ENCODE results near the gene APC. TPM values are rescaled to one million over a fixed set of nuclear protein-coding genes. Genes with fewer than 3 reads are reported as not detected.

APC gene
- total and polyA plus RNA-seq, 2 donors from 2014 or later, result 2.7 to 44.9 TPM

DNA sequence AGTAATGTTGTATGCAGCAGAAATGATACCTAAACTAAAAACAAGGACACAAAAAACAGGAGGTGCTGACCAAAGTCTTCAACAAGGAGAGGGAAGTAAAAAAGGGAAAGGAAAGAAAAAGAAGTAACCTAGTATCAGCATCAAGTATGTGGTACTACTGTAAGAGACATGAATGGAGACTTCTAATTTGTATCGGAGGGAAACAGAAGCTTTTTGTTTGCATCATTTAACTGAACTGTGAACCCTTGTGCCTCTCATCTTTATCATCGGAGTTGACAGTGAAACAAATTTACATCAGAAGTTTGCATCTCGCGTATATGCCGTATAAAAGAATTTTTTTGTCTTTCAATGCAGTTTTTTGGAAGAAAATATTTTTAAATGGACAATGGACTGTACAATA lies 129.7 kb downstream of the APC start:
- no peak overlapping the region for H3K9ac ChIP-seq (ENCODE audit: low read length in 3 of 3)
- H3K4me3 ChIP-seq (ENCODE audit: low read length in 3 of 3), result no peak overlapping the region
- FAIRE-seq, result no peak
- intact Hi-C loops (cut with DNase I), result no loop called here
- peaks cover 6 to 29% (median 20%) of the 10 kb centered on the region in 3 donors for H3K36me3 ChIP-seq (ENCODE audit: control insufficient read depth in 2 of 3, insufficient read depth in 3 of 3, low read length in 3 of 3)
- DNase-seq, result no peak
- no peak overlapping the region for H3K27ac ChIP-seq (ENCODE audit: low read depth in 2 of 2, low read length in 2 of 2)
- peaks cover 0 to 1% (median 1%) of the 10 kb centered on the region in 3 donors for H3K4me1 ChIP-seq (ENCODE audit: control insufficient read depth in 2 of 3, insufficient read depth in 2 of 3, low read depth in 1 of 3, low read length in 3 of 3)
- TF ChIP-seq, protein P1, sequence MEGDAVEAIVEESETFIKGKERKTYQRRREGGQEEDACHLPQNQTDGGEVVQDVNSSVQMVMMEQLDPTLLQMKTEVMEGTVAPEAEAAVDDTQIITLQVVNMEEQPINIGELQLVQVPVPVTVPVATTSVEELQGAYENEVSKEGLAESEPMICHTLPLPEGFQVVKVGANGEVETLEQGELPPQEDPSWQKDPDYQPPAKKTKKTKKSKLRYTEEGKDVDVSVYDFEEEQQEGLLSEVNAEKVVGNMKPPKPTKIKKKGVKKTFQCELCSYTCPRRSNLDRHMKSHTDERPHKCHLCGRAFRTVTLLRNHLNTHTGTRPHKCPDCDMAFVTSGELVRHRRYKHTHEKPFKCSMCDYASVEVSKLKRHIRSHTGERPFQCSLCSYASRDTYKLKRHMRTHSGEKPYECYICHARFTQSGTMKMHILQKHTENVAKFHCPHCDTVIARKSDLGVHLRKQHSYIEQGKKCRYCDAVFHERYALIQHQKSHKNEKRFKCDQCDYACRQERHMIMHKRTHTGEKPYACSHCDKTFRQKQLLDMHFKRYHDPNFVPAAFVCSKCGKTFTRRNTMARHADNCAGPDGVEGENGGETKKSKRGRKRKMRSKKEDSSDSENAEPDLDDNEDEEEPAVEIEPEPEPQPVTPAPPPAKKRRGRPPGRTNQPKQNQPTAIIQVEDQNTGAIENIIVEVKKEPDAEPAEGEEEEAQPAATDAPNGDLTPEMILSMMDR (IDR thresholded peaks at IDR 0.05; ENCODE audit: borderline replicate concordance, extremely low read depth, insufficient read depth), result no peak
- H3K9me3 ChIP-seq (ENCODE audit: control insufficient read depth in 2 of 3, insufficient read depth in 1 of 3, low read length in 3 of 3), result no peaks in the 10 kb centered on the region
- no peaks in the 10 kb centered on the region for H3K27me3 ChIP-seq (ENCODE audit: control insufficient read depth, insufficient read depth, low read length)

DNA sequence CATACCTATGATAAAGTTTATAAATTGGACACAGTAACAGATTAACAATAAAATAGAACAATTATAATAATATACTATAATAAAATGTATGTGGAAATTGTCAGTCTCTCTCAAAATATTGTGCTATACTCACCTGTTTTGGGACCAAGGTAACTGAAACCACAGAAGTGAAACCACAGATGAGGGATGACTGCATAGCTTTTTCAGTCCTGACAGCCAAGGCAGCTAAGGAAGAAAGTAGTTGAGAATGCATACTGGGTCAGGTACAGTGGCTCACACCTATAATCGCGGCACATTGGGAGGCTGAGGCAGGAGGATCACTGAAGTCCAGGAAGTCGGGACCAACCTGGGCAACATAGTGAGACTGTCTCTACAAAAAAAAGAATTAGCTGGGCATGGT lies 132.3 kb downstream of the APC start:
- Histone ChIP-seq H3K36me3 (ENCODE audit: control insufficient read depth in 2 of 3, insufficient read depth in 3 of 3, low read length in 3 of 3) (peaks cover 6 to 24% (median 16%) of the 10 kb centered on the region in 3 donors), H3K4me3 (ENCODE audit: low read length in 3 of 3) (no peak overlapping the region), H3K9ac (ENCODE audit: low read length in 3 of 3) (no peak overlapping the region), H3K27me3 (ENCODE audit: control insufficient read depth, insufficient read depth, low read length) (no peaks in the 10 kb centered on the region), H3K9me3 (ENCODE audit: control insufficient read depth in 2 of 3, insufficient read depth in 1 of 3, low read length in 3 of 3) (no peaks in the 10 kb centered on the region), H3K4me1 (ENCODE audit: control insufficient read depth in 2 of 3, insufficient read depth in 2 of 3, low read depth in 1 of 3, low read length in 3 of 3) (no peaks in the 10 kb centered on the region), H3K27ac (ENCODE audit: low read depth in 2 of 2, low read length in 2 of 2) (no peak overlapping the region)
- intact Hi-C loops (cut with DNase I), result no loop called here
- TF ChIP-seq, protein P1 (IDR thresholded peaks at IDR 0.05; ENCODE audit: borderline replicate concordance, extremely low read depth, insufficient read depth), result no peak
- DNase-seq (no peak), FAIRE-seq (no peak)

DNA sequence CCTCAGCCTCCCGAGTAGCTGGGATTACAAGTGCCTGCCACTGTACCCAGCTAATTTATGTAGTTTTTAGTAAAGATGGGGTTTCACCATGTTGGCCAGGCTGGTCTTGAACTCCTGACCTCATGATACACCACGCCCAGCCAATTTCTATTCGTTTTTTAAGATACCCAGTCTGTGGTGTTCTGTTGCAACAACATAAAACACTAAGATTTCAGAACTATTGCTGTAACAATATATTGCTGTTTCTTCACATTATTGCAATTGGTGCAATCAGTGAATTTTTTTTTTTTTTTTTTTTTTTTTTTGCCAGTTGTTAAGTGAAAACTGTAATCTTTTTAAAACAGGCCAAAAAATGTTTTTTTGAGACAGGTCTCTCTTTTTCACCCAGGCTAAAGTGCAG lies 133.3 kb downstream of the APC start:
- intact Hi-C loops (cut with DNase I), result no loop called here
- DNase-seq (no peak), FAIRE-seq (no peak)
- Histone ChIP-seq H3K36me3 (ENCODE audit: control insufficient read depth in 2 of 3, insufficient read depth in 3 of 3, low read length in 3 of 3) (peaks cover 6 to 24% (median 16%) of the 10 kb centered on the region in 3 donors), H3K27ac (ENCODE audit: low read depth in 2 of 2, low read length in 2 of 2) (no peak overlapping the region), H3K4me1 (ENCODE audit: control insufficient read depth in 2 of 3, insufficient read depth in 2 of 3, low read depth in 1 of 3, low read length in 3 of 3) (no peaks in the 10 kb centered on the region), H3K4me3 (ENCODE audit: low read length in 3 of 3) (no peak overlapping the region), H3K9ac (ENCODE audit: low read length in 3 of 3) (no peak overlapping the region), H3K27me3 (ENCODE audit: control insufficient read depth, insufficient read depth, low read length) (no peaks in the 10 kb centered on the region), H3K9me3 (ENCODE audit: control insufficient read depth in 2 of 3, insufficient read depth in 1 of 3, low read length in 3 of 3) (no peaks in the 10 kb centered on the region)
- TF ChIP-seq, protein P1 (IDR thresholded peaks at IDR 0.05; ENCODE audit: borderline replicate concordance, extremely low read depth, insufficient read depth), result no peak

DNA sequence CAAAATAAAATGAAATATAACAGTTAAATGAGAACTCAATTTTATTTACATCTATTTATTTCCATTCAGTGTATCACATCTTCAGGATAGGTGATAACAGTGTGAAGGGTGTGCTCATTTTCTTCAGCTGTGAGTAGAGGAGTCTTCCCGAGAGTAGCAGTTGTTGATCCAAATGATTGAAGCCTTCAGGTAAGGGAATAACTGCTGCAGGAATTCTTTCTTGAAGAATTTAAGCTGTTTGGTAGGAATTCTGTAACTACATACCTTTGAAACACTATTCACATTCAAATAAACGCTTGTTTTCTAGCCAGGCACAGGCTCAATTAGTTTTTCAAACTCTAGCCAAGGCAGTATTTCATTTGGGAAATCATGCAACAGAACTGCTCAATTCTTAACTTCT lies 138.7 kb downstream of the APC start:
- H3K9ac ChIP-seq (ENCODE audit: low read length in 3 of 3), result no peak overlapping the region
- no peaks in the 10 kb centered on the region for H3K27me3 ChIP-seq (ENCODE audit: control insufficient read depth, insufficient read depth, low read length)
- no peak for DNase-seq
- TF ChIP-seq, protein P1 (IDR thresholded peaks at IDR 0.05; ENCODE audit: borderline replicate concordance, extremely low read depth, insufficient read depth), result no peak
- no peak overlapping the region for H3K4me3 ChIP-seq (ENCODE audit: low read length in 3 of 3)
- H3K36me3 ChIP-seq (ENCODE audit: control insufficient read depth in 2 of 3, insufficient read depth in 3 of 3, low read length in 3 of 3), result peaks cover 2 to 7% (median 3%) of the 10 kb centered on the region in 3 donors
- H3K4me1 ChIP-seq (ENCODE audit: control insufficient read depth in 2 of 3, insufficient read depth in 2 of 3, low read depth in 1 of 3, low read length in 3 of 3), result no peaks in the 10 kb centered on the region
- FAIRE-seq, result no peak
- H3K27ac ChIP-seq (ENCODE audit: low read depth in 2 of 2, low read length in 2 of 2), result no peak overlapping the region
- intact Hi-C loops (cut with DNase I), result no loop called here
- no peaks in the 10 kb centered on the region for H3K9me3 ChIP-seq (ENCODE audit: control insufficient read depth in 2 of 3, insufficient read depth in 1 of 3, low read length in 3 of 3)
